ENCODE data around the gene ADAMTS17. TPM values are rescaled to one million over a fixed set of nuclear protein-coding genes. Genes with fewer than 3 reads are reported as not detected.

The ADAMTS17 gene
- total RNA-seq, 6 experiments from 2014 or later: 14.6 to 34.7 (median 24.2) TPM

- H3K27me3 ChIP-seq: no peaks in the 10 kb centered on the region
- ATAC-seq: no peak
- H3K9me3 ChIP-seq: no peaks in the 10 kb centered on the region
- intact Hi-C loops (cut with DNase I): no loop called here
- no peak overlapping the region for H3K27ac ChIP-seq
- no peaks in the 10 kb centered on the region for H3K4me1 ChIP-seq
- DNase-seq: no peak
- no peak overlapping the region for H3K4me3 ChIP-seq
- TF ChIP-seq CTCF (IDR thresholded peaks at IDR 0.05) (no peak), POLR2A (IDR thresholded peaks at IDR 0.05) (no peak)
- H3K36me3 ChIP-seq: no peaks in the 10 kb centered on the region
- WGBS (ENCODE audit: insufficient coverage, low coverage, low lambda C conversion rate, missing lambda C conversion rate): 54% methylated on average over 5 of the region's 7 CpGs
These were observed 287.2 kb downstream of the ADAMTS17 start for GRCh38 chr15:100054539-100054938.

- DNase-seq (no peak), ATAC-seq (no peak)
- no peak overlapping the region for H3K27ac ChIP-seq
- intact Hi-C loops (cut with DNase I): no loop called here
- TF ChIP-seq POLR2A (IDR thresholded peaks at IDR 0.05) (no peak), CTCF (IDR thresholded peaks at IDR 0.05) (no peak)
- no peaks in the 10 kb centered on the region for H3K36me3 ChIP-seq
- H3K27me3 ChIP-seq: no peaks in the 10 kb centered on the region
- H3K9me3 ChIP-seq: no peaks in the 10 kb centered on the region
- no peak overlapping the region for H3K4me3 ChIP-seq
- 54% methylated on average over 8 of the region's 11 CpGs for WGBS (ENCODE audit: insufficient coverage, low coverage, low lambda C conversion rate, missing lambda C conversion rate)
- no peaks in the 10 kb centered on the region for H3K4me1 ChIP-seq
These were observed 288.2 kb downstream of the ADAMTS17 start for GRCh38 chr15:100053474-100054121.

GRCh38 chr15:100052716-100053473 lies 288.9 kb downstream of the ADAMTS17 start:
- Histone ChIP-seq H3K4me3 (no peak overlapping the region), H3K9me3 (no peaks in the 10 kb centered on the region), H3K36me3 (no peaks in the 10 kb centered on the region), H3K27me3 (no peaks in the 10 kb centered on the region), H3K4me1 (no peaks in the 10 kb centered on the region), H3K27ac (no peak overlapping the region)
- no peak for ATAC-seq
- 88% methylated on average over 9 of the region's 19 CpGs for WGBS (ENCODE audit: insufficient coverage, low coverage, low lambda C conversion rate, missing lambda C conversion rate)
- TF ChIP-seq CTCF (IDR thresholded peaks at IDR 0.05): no peak
- no peak for TF ChIP-seq POLR2A (IDR thresholded peaks at IDR 0.05)
- intact Hi-C loops (cut with DNase I): no loop called here
- no peak for DNase-seq

- ATAC-seq (peak in 1 of 4 donors; percentile 10), DNase-seq (no peak)
- H3K4me1 ChIP-seq: no peaks in the 10 kb centered on the region
- no peak overlapping the region for H3K4me3 ChIP-seq
- WGBS (ENCODE audit: insufficient coverage, low coverage, low lambda C conversion rate, missing lambda C conversion rate): 79% methylated on average over 5 of the region's 19 CpGs
- H3K9me3 ChIP-seq: no peaks in the 10 kb centered on the region
- no peak overlapping the region for H3K27ac ChIP-seq
- H3K36me3 ChIP-seq: peaks cover 0 to 3% (median 0%) of the 10 kb centered on the region in 4 donors
- intact Hi-C loops (cut with DNase I): no loop called here
- TF ChIP-seq CTCF (IDR thresholded peaks at IDR 0.05) (no peak), POLR2A (IDR thresholded peaks at IDR 0.05) (no peak)
- H3K27me3 ChIP-seq: no peaks in the 10 kb centered on the region
These were observed 290.6 kb downstream of the ADAMTS17 start for GRCh38 chr15:100050877-100051786.

Data from right lobe of liver (tissue), 6 donors.